ENCODE data around the gene DCBLD1. TPM values are rescaled to one million over a fixed set of nuclear protein-coding genes. Genes with fewer than 3 reads are reported as not detected.
"Not testable (repeated sequence)": the region's sequence is repeated elsewhere in the genome, so short reads cannot be mapped to it uniquely, and the experiment has no call there.

DCBLD1 gene
- total RNA-seq, 2 experiments from 2014 or later = 5.6 to 6.2 TPM

- peaks cover 1% of the 10 kb centered on the region for H3K36me3 Mint-ChIP-seq
- POLR2A ChIA-PET = no interaction called here
- ATAC-seq (ENCODE audit: low read depth) = no peak
Measured at GRCh38 chr6:117512056-117512828, 29.8 kb downstream of the DCBLD1 start.

GRCh38 chr6:117512987-117513573 is 30.6 kb downstream of the DCBLD1 start:
- Mint-ChIP-seq H3K27ac (no peak overlapping the region), H3K27me3 (peaks cover 7% of the 10 kb centered on the region), H3K4me1 (no peaks in the 10 kb centered on the region), H3K9me3 (peaks cover 1% of the 10 kb centered on the region), H3K4me3 (no peak overlapping the region), H3K36me3 (peaks cover 1% of the 10 kb centered on the region)
- POLR2A ChIA-PET = no interaction called here
- no peak for DNase-seq
- no peak for ATAC-seq (ENCODE audit: low read depth)

More at GRCh38 chr6:117512056-117512828, 29.8 kb downstream of the DCBLD1 start:
- DNase-seq = no peak
- Mint-ChIP-seq H3K4me1 (no peaks in the 10 kb centered on the region), H3K27ac (no peak overlapping the region), H3K4me3 (no peak overlapping the region), H3K9me3 (peaks cover 1% of the 10 kb centered on the region), H3K27me3 (peaks cover 7% of the 10 kb centered on the region)

DNA sequence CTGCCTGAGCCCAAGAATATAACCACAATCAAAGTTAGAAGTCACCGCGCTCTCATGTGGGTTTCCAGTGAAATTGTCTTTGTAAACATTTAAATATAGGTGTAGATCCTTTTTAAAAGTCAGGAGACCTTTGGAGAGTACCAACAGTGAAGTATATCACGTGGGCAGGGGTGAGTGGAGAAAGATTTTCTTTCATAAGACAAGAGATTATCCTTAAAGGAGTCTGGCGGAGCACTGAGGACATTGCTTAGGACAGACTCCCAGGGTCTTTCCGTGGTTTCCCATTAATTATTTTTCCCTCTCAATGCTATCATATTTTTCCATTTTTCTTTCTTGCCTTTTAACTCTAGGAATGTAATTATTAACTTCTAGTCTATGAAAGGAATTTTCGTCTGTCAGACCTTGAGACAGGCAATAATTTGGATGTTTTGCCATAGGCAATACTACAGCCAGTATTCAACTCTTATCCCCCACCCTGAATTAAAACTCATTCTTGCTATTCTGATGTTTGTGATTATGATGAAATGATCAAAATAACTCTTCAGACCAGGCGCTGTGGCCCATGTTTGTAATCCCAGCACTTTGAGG is 31.4 kb downstream of the DCBLD1 start:
- POLR2A ChIA-PET = no interaction called here
- no peak overlapping the region for H3K4me3 Mint-ChIP-seq
- no peak for ATAC-seq (ENCODE audit: low read depth)
- peaks cover 7% of the 10 kb centered on the region for H3K27me3 Mint-ChIP-seq
- peaks cover 1% of the 10 kb centered on the region for H3K36me3 Mint-ChIP-seq
- DNase-seq = no peak
- peaks cover 1% of the 10 kb centered on the region for H3K9me3 Mint-ChIP-seq
- no peak overlapping the region for H3K27ac Mint-ChIP-seq
- no peaks in the 10 kb centered on the region for H3K4me1 Mint-ChIP-seq

DNA sequence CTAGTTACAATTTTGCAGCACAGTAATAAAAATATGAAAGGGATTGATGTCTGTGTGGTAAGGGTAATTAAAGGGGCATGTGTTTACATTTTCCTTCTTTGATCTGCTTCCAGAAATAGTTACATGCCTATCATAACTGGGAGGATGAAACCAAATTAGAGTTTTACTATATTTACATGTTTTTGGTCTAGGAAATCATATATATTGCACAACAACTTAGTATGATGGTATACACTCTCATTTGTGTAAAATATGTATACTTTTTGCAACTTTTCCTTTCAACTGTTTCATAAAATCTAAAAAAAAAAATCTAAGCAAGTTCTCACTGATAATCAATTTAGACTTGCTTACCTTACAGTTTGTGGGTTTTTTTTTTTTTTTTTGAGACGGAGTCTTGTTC is 32.2 kb downstream of the DCBLD1 start:
- DNase-seq (no peak), ATAC-seq (ENCODE audit: low read depth) (no peak)
- Mint-ChIP-seq H3K27ac (no peak overlapping the region), H3K4me1 (no peaks in the 10 kb centered on the region), H3K4me3 (no peak overlapping the region), H3K9me3 (peaks cover 1% of the 10 kb centered on the region), H3K27me3 (peaks cover 7% of the 10 kb centered on the region), H3K36me3 (peaks cover 1% of the 10 kb centered on the region)
- POLR2A ChIA-PET = no interaction called here

GRCh38 chr6:117515326-117515725 is 32.9 kb downstream of the DCBLD1 start:
- POLR2A ChIA-PET = no interaction called here
- Mint-ChIP-seq H3K4me1 (no peaks in the 10 kb centered on the region), H3K27me3 (peaks cover 5% of the 10 kb centered on the region), H3K27ac (no peak overlapping the region), H3K4me3 (no peak overlapping the region), H3K9me3 (peaks cover 1% of the 10 kb centered on the region), H3K36me3 (no peaks in the 10 kb centered on the region)
- ATAC-seq (ENCODE audit: low read depth) = no peak
- DNase-seq = no peak

- POLR2A ChIA-PET = not testable (repeated sequence)
Measured at GRCh38 chr6:117517995-117518394, 35.5 kb downstream of the DCBLD1 start.

DNA sequence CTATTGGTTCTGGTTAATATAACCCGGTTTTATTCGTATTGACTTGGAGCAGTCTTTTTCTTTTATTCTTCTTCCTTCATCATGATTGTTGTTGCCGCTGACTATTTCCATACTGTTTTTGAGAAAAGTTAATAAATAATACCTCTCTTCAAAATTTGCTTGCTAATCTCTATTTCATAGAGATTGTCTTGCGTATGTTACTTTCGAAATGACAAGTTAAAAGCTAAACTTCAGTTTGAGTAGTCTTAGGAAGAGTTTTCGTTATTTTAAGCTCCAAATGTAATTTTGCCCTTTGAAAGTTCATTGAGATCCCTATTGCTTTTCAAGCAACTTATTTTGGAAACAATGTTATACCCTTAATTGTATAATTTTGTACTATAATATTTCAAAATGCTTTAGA is 36.4 kb downstream of the DCBLD1 start:
- Mint-ChIP-seq H3K9me3 (peaks cover 1% of the 10 kb centered on the region), H3K27me3 (peaks cover 5% of the 10 kb centered on the region), H3K4me3 (no peak overlapping the region), H3K27ac (no peak overlapping the region), H3K36me3 (no peaks in the 10 kb centered on the region), H3K4me1 (no peaks in the 10 kb centered on the region)
- DNase-seq (no peak), ATAC-seq (ENCODE audit: low read depth) (no peak)
- POLR2A ChIA-PET = no interaction called here

More at GRCh38 chr6:117517995-117518394, 35.5 kb downstream of the DCBLD1 start:
- not testable (repeated sequence) for DNase-seq; H3K4me1 Mint-ChIP-seq; H3K27me3 Mint-ChIP-seq; H3K4me3 Mint-ChIP-seq; ATAC-seq (ENCODE audit: low read depth); H3K27ac Mint-ChIP-seq; H3K9me3 Mint-ChIP-seq; H3K36me3 Mint-ChIP-seq

DNA sequence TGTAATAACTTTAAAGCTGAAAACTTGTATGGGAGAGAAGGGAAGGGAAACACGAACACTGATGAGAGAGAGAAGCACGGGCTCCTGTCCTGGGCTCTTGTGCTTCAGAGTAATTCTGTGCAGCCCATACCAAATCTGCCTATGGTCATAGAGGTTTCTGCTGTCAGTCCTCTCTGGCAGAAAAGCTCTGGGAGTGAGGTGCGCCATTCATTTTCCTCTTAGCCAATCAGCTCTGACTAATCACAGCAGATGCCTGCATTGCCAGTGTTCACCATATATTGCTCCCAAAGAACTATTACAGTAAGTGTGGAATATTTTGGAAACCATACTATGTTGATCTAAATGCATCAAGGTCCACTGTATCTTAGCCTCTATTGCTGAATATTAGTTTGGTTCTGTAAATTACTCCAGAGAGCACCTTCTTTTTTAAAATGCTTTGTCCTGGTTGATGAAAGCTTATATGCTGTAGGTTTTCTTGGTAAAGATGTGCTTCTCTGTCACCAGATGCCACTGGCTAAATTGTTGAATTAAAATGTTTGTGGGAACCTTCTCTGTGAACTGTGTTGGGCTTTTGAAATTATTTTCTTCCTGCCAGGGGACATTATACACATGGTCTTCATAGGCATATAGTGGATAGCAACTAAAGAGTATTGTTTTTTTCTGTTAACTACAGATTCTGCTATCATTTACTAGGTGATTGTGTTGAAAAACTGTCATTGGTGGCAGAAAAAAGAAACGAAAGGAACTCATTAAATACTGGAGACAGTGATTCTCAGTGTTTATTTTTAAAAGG is 38.3 kb downstream of the DCBLD1 start:
- Mint-ChIP-seq H3K27ac (no peak overlapping the region), H3K9me3 (peaks cover 1% of the 10 kb centered on the region), H3K36me3 (no peaks in the 10 kb centered on the region), H3K4me3 (no peak overlapping the region), H3K4me1 (no peaks in the 10 kb centered on the region), H3K27me3 (no peaks in the 10 kb centered on the region)
- ATAC-seq (ENCODE audit: low read depth) (no peak), DNase-seq (no peak)
- POLR2A ChIA-PET = no interaction called here

- POLR2A ChIA-PET = no interaction called here
- no peak overlapping the region for H3K4me3 Mint-ChIP-seq
- no peak for ATAC-seq (ENCODE audit: low read depth)
Measured at GRCh38 chr6:117521791-117522502, 39.5 kb downstream of the DCBLD1 start.

GRCh38 chr6:117525607-117526006 is 43.1 kb downstream of the DCBLD1 start:
- POLR2A ChIA-PET = no interaction called here
- Mint-ChIP-seq H3K27ac (no peak overlapping the region), H3K4me1 (no peaks in the 10 kb centered on the region), H3K27me3 (peaks cover 4% of the 10 kb centered on the region), H3K4me3 (no peak overlapping the region), H3K36me3 (no peaks in the 10 kb centered on the region), H3K9me3 (no peaks in the 10 kb centered on the region)
- no peak for ATAC-seq (ENCODE audit: low read depth)
- DNase-seq = no peak

More at GRCh38 chr6:117521791-117522502, 39.5 kb downstream of the DCBLD1 start:
- H3K27me3 Mint-ChIP-seq = peaks cover 1% of the 10 kb centered on the region
- no peak overlapping the region for H3K27ac Mint-ChIP-seq
- no peak for DNase-seq
- H3K4me1 Mint-ChIP-seq = no peaks in the 10 kb centered on the region
- no peaks in the 10 kb centered on the region for H3K9me3 Mint-ChIP-seq
- H3K36me3 Mint-ChIP-seq = no peaks in the 10 kb centered on the region

DNA sequence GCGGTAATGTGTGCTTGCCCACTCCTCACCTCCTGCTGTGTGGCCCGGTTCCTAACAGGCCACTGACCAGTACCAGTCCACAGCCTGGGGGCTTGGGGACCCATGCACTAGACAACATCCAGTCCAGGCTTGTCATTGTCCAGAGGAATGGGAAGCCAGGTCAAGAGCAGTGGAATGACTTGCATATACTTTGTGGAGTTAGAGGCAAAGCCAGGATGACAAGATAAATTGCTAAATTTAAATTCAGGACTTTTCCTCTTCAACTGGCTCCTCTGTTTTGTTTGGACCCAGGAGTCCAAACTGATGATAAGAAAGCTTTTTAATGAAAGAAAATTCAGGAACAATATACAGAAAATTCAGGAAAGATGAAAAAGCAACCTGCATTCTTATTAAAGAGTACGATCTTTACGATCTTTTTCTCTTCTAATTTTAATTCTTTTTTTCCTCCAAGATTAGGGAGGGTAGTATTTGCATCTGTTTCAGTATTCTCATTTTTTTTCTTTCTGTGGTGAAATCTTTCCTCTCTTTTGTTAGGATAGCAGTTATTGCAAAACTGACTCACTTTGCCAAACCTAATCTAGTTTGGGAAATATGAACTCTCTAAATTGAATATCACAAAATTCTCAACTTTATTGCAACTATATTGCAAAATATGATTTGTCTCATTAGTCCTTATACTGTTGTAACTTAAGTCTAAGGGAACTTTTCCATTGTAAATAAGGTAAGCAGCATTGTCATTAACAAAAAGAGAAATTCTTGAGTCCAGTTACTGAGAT is 48.2 kb downstream of the DCBLD1 start:
- DNase-seq = no peak
- H3K27ac Mint-ChIP-seq = no peak overlapping the region
- POLR2A ChIA-PET = no interaction called here

GRCh38 chr6:117531346-117531745 is 48.9 kb downstream of the DCBLD1 start:
- H3K4me1 Mint-ChIP-seq = no peaks in the 10 kb centered on the region
- H3K9me3 Mint-ChIP-seq = no peaks in the 10 kb centered on the region
- no peak overlapping the region for H3K4me3 Mint-ChIP-seq
- no peak for ATAC-seq (ENCODE audit: low read depth)
- no peaks in the 10 kb centered on the region for H3K36me3 Mint-ChIP-seq
- peaks cover 2% of the 10 kb centered on the region for H3K27me3 Mint-ChIP-seq
- DNase-seq = no peak
- no peak overlapping the region for H3K27ac Mint-ChIP-seq
- POLR2A ChIA-PET = no interaction called here

More for the DNA sequence above, 48.2 kb downstream of the DCBLD1 start:
- H3K36me3 Mint-ChIP-seq = no peaks in the 10 kb centered on the region
- peaks cover 4% of the 10 kb centered on the region for H3K27me3 Mint-ChIP-seq
- H3K4me1 Mint-ChIP-seq = no peaks in the 10 kb centered on the region
- H3K4me3 Mint-ChIP-seq = no peak overlapping the region
- no peak for ATAC-seq (ENCODE audit: low read depth)
- no peaks in the 10 kb centered on the region for H3K9me3 Mint-ChIP-seq
